ENCODE measurements around the gene HMGN3.

Gene HMGN3

DNA sequence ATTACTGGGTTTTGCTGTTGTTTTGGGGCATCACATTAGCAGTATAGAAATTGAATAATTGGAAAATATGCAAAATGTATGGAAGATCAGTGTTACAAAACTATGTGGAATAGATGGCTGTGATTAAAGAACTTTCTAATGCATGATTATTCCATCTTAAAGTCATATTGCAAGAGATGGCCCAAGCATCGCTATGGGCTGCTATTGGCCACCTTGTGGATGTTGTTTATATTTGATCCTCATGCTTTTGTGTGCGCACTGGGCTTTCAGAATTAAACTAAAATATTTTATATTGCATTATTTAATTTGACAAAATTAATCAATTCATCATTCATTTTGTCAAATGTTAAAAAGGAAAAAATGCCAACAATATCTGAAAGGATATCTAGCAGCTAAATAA, 16.1 kb upstream of the HMGN3 start:
- Histone ChIP-seq H3K9me3 (ENCODE audit: severe bottlenecking) (peaks cover 14% of the 10 kb centered on the region), H3K27ac (no peak overlapping the region), H3K36me3 (no peaks in the 10 kb centered on the region), H3K27me3 (ENCODE audit: insufficient read depth, low read depth, severe bottlenecking) (no peaks in the 10 kb centered on the region), H3K4me3 (ENCODE audit: low read depth, low read length) (no peak overlapping the region)
- DNase-seq, result no peak
- TF ChIP-seq, protein P1, sequence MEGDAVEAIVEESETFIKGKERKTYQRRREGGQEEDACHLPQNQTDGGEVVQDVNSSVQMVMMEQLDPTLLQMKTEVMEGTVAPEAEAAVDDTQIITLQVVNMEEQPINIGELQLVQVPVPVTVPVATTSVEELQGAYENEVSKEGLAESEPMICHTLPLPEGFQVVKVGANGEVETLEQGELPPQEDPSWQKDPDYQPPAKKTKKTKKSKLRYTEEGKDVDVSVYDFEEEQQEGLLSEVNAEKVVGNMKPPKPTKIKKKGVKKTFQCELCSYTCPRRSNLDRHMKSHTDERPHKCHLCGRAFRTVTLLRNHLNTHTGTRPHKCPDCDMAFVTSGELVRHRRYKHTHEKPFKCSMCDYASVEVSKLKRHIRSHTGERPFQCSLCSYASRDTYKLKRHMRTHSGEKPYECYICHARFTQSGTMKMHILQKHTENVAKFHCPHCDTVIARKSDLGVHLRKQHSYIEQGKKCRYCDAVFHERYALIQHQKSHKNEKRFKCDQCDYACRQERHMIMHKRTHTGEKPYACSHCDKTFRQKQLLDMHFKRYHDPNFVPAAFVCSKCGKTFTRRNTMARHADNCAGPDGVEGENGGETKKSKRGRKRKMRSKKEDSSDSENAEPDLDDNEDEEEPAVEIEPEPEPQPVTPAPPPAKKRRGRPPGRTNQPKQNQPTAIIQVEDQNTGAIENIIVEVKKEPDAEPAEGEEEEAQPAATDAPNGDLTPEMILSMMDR (IDR thresholded peaks at IDR 0.05; ENCODE audit: low read depth, low read length), result no peak

DNA sequence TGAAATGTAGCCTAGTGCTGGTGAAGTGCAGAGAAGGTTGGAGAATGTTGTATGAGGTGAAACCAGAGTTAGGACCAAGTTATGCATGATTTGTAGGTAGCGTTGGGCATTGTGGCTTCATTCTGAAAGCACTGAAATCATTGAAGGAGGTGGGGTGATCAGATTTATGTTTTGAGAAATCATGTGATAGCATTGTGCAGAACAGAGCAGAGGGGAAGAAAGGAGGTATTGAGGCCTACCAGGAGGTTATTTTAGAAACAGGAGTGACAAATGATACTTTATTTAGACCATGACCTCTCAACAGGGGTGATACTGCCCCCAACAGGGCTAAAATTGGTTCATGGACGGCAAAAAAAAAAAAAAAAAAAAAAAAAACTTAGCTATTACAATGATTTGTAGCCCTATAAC, 15.6 kb upstream of the HMGN3 start:
- Histone ChIP-seq H3K4me3 (ENCODE audit: low read depth, low read length) (no peak overlapping the region), H3K9me3 (ENCODE audit: severe bottlenecking) (peaks cover 14% of the 10 kb centered on the region), H3K27me3 (ENCODE audit: insufficient read depth, low read depth, severe bottlenecking) (no peaks in the 10 kb centered on the region), H3K36me3 (no peaks in the 10 kb centered on the region), H3K27ac (no peak overlapping the region)
- no peak for DNase-seq
- TF ChIP-seq, protein P1 (IDR thresholded peaks at IDR 0.05; ENCODE audit: low read depth, low read length), result no peak

DNA sequence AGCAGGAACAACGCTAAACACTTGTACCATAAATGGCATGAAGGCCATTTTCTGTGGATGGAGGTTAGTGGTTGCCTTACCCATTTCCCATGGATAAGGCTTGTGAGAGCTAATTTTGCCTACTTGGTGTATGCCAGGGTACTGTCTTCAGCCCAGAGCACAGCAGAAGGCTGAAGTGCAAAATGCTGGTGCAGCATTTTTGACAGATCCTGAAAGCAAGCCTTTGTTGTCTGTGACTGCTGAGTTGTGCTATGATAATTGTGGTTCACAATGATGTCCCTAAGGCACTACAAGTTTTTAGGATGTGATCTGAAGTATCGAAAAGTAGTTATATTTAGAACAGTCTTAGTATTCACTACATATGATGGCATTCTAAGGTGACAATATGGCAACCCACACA, 14.7 kb upstream of the HMGN3 start:
- Histone ChIP-seq H3K36me3 (no peaks in the 10 kb centered on the region), H3K4me3 (ENCODE audit: low read depth, low read length) (no peak overlapping the region), H3K27ac (no peak overlapping the region), H3K9me3 (ENCODE audit: severe bottlenecking) (peaks cover 14% of the 10 kb centered on the region), H3K27me3 (ENCODE audit: insufficient read depth, low read depth, severe bottlenecking) (no peaks in the 10 kb centered on the region)
- no peak for DNase-seq
- TF ChIP-seq, protein P1 (IDR thresholded peaks at IDR 0.05; ENCODE audit: low read depth, low read length), result no peak

DNA sequence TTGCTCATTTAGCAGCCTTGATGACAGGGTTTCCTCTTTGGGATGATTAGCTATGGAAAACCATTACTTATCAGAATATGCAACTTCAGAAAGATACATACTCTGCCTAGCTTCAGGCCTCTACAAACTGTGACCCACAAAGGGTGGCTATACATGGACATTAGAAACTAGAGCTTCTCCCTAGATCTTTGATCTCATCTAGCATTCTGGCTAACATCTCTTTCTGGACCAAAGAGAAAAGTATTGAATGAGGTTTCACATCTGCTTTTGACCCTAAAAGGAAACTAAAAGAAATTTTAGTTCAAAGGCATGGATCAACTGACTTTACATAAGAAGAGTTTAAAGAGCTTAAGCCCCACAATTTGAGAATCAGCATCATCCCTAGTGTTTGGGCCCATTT, 12.4 kb upstream of the HMGN3 start:
- no peak overlapping the region for H3K27ac ChIP-seq
- no peaks in the 10 kb centered on the region for H3K27me3 ChIP-seq (ENCODE audit: insufficient read depth, low read depth, severe bottlenecking)
- no peak for DNase-seq
- peaks cover 14% of the 10 kb centered on the region for H3K9me3 ChIP-seq (ENCODE audit: severe bottlenecking)
- TF ChIP-seq, protein P1 (IDR thresholded peaks at IDR 0.05; ENCODE audit: low read depth, low read length), result no peak
- no peak overlapping the region for H3K4me3 ChIP-seq (ENCODE audit: low read depth, low read length)
- H3K36me3 ChIP-seq, result no peaks in the 10 kb centered on the region

DNA sequence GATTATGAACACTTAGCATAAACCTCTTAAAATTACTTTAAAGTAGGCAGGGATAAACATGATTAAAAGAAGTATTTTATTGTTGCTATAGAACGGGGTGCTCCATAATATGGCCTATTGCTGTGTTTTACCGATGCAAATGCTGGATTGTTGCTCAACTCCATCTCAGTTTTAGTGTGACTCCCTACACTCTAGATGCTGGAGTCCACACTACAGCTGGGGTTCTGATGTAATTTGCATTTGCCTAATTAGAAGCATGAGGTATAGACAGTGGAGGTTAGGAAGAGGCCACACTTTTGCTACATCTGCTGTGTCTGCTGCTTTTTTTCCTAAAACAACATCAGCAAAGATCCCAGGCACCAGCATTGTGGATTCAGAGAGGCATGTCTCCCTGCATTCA, 6.7 kb upstream of the HMGN3 start:
- Histone ChIP-seq H3K9me3 (ENCODE audit: severe bottlenecking) (peaks cover 6% of the 10 kb centered on the region), H3K36me3 (no peaks in the 10 kb centered on the region), H3K4me3 (ENCODE audit: low read depth, low read length) (no peak overlapping the region), H3K27me3 (ENCODE audit: insufficient read depth, low read depth, severe bottlenecking) (no peaks in the 10 kb centered on the region), H3K27ac (no peak overlapping the region)
- no peak for DNase-seq
- TF ChIP-seq, protein P1 (IDR thresholded peaks at IDR 0.05; ENCODE audit: low read depth, low read length), result no peak

DNA sequence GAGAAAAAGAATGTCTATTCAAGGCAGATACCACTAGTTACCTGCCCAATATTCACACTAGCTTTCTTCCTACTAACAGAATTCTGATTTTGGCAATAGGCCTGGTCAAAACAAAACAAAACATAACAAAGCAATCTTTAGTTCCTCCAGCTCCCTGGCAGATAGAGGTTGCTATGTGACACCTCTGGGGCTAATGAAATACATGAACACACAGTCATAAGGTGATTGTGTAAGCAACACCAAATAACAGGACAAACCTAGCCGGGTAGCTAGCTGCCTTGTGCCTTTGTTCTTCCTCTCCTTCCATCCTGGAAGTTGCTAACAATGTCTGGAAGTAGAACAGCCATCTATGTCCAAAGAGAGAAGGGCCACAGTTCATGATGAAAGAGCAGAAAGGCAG, 6.0 kb upstream of the HMGN3 start:
- TF ChIP-seq, protein P1 (IDR thresholded peaks at IDR 0.05; ENCODE audit: low read depth, low read length), result no peak
- H3K27me3 ChIP-seq (ENCODE audit: insufficient read depth, low read depth, severe bottlenecking), result no peaks in the 10 kb centered on the region
- H3K9me3 ChIP-seq (ENCODE audit: severe bottlenecking), result no peaks in the 10 kb centered on the region
- H3K4me3 ChIP-seq (ENCODE audit: low read depth, low read length), result no peak overlapping the region
- no peak for DNase-seq
- no peak overlapping the region for H3K27ac ChIP-seq
- H3K36me3 ChIP-seq, result no peaks in the 10 kb centered on the region
